DMS114 treated with DMSO at 0.1 percent for 48 hours (cell line): ENCODE measurements around the gene ANKRD12.
"Not testable (repeated sequence)": the region's sequence is repeated elsewhere in the genome, so short reads cannot be mapped to it uniquely, and the experiment has no call there.

Experiments
- DNase-seq: peaks from one replicate; lab custom pipeline; 2025; ENCODE audit not compliant: unreplicated experiment; lab: John Stamatoyannopoulos, UW

The ANKRD12 gene

GRCh38 chr18:9140381-9140780 lies 3.8 kb downstream of the ANKRD12 start:
- no peak for DNase-seq

GRCh38 chr18:9140984-9141383 lies 4.4 kb downstream of the ANKRD12 start:
- no peak for DNase-seq

- no peak for DNase-seq
Observed at GRCh38 chr18:9146224-9146623, 9.6 kb downstream of the ANKRD12 start.

- peak; percentile 33 for DNase-seq
Observed at GRCh38 chr18:9147440-9148202, 11.0 kb downstream of the ANKRD12 start.

- no peak for DNase-seq
Observed at GRCh38 chr18:9148203-9148552, 11.6 kb downstream of the ANKRD12 start.

GRCh38 chr18:9150121-9150520 lies 13.5 kb downstream of the ANKRD12 start:
- no peak for DNase-seq

- DNase-seq = no peak
Observed at GRCh38 chr18:9153256-9153655, 16.7 kb downstream of the ANKRD12 start.

GRCh38 chr18:9156604-9157249 lies 20.1 kb downstream of the ANKRD12 start:
- DNase-seq = no peak

GRCh38 chr18:9157806-9158205 lies 21.2 kb downstream of the ANKRD12 start:
- no peak for DNase-seq

GRCh38 chr18:9160014-9160413 lies 23.4 kb downstream of the ANKRD12 start:
- no peak for DNase-seq

GRCh38 chr18:9162663-9163062 lies 26.1 kb downstream of the ANKRD12 start:
- DNase-seq = not testable (repeated sequence)

GRCh38 chr18:9164149-9164548 lies 27.6 kb downstream of the ANKRD12 start:
- not testable (repeated sequence) for DNase-seq

- DNase-seq = not testable (repeated sequence)
Observed at GRCh38 chr18:9165883-9166282, 29.3 kb downstream of the ANKRD12 start.

- DNase-seq = not testable (repeated sequence)
Observed at GRCh38 chr18:9169515-9169914, 32.9 kb downstream of the ANKRD12 start.

GRCh38 chr18:9171919-9172318 lies 35.3 kb downstream of the ANKRD12 start:
- DNase-seq = not testable (repeated sequence)

- no peak for DNase-seq
Observed at GRCh38 chr18:9172506-9173127, 36.0 kb downstream of the ANKRD12 start.

GRCh38 chr18:9173770-9174233 lies 37.2 kb downstream of the ANKRD12 start:
- no peak for DNase-seq

GRCh38 chr18:9174302-9174701 lies 37.7 kb downstream of the ANKRD12 start:
- no peak for DNase-seq

- no peak for DNase-seq
Observed at GRCh38 chr18:9175115-9175514, 38.5 kb downstream of the ANKRD12 start.

- DNase-seq = no peak
Observed at GRCh38 chr18:9177031-9177430, 40.5 kb downstream of the ANKRD12 start.

GRCh38 chr18:9177466-9177865 lies 40.9 kb downstream of the ANKRD12 start:
- no peak for DNase-seq

- no peak for DNase-seq
Observed at GRCh38 chr18:9178557-9178956, 42.0 kb downstream of the ANKRD12 start.
